VCaP (cell line): Measurements from ENCODE around the gene RBM20.

Experiments used
- H3K27ac ChIP-seq: fragments of 450-650 bp; 2 replicates; pipeline ENCODE4 v1.5.1; 2017
- TF ChIP-seq, protein P1 (sequence below): fragments of 450-650 bp; conservative IDR thresholded peaks from 2 replicates; pipeline ENCODE4 v1.5.1; 2017; ENCODE audit warnings: mild to moderate bottlenecking, moderate library complexity

The RBM20 gene

GRCh38 chr10:110679486-110680272, 35.5 kb downstream of the RBM20 start:
- TF ChIP-seq, protein P1, sequence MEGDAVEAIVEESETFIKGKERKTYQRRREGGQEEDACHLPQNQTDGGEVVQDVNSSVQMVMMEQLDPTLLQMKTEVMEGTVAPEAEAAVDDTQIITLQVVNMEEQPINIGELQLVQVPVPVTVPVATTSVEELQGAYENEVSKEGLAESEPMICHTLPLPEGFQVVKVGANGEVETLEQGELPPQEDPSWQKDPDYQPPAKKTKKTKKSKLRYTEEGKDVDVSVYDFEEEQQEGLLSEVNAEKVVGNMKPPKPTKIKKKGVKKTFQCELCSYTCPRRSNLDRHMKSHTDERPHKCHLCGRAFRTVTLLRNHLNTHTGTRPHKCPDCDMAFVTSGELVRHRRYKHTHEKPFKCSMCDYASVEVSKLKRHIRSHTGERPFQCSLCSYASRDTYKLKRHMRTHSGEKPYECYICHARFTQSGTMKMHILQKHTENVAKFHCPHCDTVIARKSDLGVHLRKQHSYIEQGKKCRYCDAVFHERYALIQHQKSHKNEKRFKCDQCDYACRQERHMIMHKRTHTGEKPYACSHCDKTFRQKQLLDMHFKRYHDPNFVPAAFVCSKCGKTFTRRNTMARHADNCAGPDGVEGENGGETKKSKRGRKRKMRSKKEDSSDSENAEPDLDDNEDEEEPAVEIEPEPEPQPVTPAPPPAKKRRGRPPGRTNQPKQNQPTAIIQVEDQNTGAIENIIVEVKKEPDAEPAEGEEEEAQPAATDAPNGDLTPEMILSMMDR: no peak
- no peak overlapping the region for H3K27ac ChIP-seq

- H3K27ac ChIP-seq: no peak overlapping the region
- TF ChIP-seq, protein P1: no peak
These were observed 36.3 kb downstream of the RBM20 start for GRCh38 chr10:110680273-110681020.

- TF ChIP-seq, protein P1: no peak; the same call in 1 of the 2 replicates
- no peak overlapping the region for H3K27ac ChIP-seq
These were observed 37.0 kb downstream of the RBM20 start for GRCh38 chr10:110681023-110681681.

DNA sequence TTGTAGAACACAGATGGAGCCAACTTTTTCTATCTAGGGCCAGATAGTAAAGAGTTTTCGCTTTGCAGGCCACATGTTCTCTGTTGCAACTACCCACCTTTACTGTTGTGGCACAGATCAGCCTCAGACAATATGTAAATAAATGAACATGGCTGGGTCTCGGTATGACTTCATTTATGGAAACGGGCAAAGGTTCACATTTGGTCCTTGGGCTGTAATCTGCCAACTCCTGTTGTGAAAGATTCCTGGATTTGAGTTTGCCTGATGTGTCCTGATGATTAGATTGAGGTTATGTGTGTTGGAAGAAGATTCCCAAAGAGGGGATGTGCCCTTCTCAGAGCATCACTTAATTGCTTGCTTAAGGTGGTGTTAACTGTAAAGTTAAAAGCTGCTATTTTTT, 38.2 kb downstream of the RBM20 start:
- no peak overlapping the region for H3K27ac ChIP-seq

GRCh38 chr10:110684800-110685446, 40.8 kb downstream of the RBM20 start:
- TF ChIP-seq, protein P1: no peak
- H3K27ac ChIP-seq: no peak overlapping the region

More for the DNA sequence above, 38.2 kb downstream of the RBM20 start:
- TF ChIP-seq, protein P1: no peak

- TF ChIP-seq, protein P1: no peak
- no peak overlapping the region for H3K27ac ChIP-seq
These were observed 41.9 kb downstream of the RBM20 start for GRCh38 chr10:110686047-110686446.
